SK-N-MC (cell line): ENCODE measurements around the gene MAP3K8.

Source experiments
- EZH2 ChIP-seq: fragments of 200-600 bp; sonication (generic); IDR thresholded peaks from one replicate; pipeline ENCODE4 v1.6.1; 2017; ENCODE audit warnings: antibody characterized with exemption
- FOXP2 ChIP-seq: optimal IDR thresholded peaks from 2 replicates; pipeline ENCODE3; 2011; ENCODE audit warnings: mild to moderate bottlenecking, moderate library complexity; ENCODE audit not compliant: insufficient read depth; ENCODE audit errors: extremely low read length, control extremely low read depth
- POLR2AphosphoS5 ChIP-seq: IDR thresholded peaks from 2 replicates; pipeline ENCODE4 v1.6.1; 2012; ENCODE audit warnings: mild to moderate bottlenecking, low read depth, low read length, borderline replicate concordance

DNA sequence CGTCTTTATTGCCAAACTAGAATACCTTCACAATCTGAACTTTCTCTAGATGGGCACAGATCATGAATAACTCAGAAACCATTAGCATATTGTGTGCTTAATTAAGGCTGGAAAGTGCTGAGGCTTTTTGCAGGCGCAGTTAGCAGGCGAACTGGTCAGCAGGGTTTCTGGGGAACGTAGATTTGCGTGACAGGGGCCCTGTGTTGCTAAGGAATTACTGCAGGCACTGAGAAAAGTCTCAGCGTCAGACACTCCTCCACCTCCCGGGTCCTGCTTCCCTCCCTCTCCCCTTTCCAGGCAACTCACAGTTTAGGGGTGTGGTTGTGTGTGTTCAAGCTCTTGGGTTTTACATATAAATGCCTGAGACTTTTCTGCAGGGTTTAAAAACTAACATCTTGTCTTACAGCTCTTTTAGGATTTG lies 2.2 kb downstream of the MAP3K8 start:
- TF ChIP-seq EZH2: no peak
- no peak for TF ChIP-seq POLR2AphosphoS5
- TF ChIP-seq FOXP2: no peak
